Liver (tissue), 3 donors: ENCODE measurements around the gene TSC22D3.

Source experiments
- CTCF ChIP-seq: fragments of 150-350 bp; IDR thresholded peaks from 2 replicates; pipeline ENCODE4 v1.5.1; 2017; ENCODE audit warnings: improper control_type of control experiment, low read depth, low read length; ENCODE audit not compliant: missing input control
- SP1 ChIP-seq: IDR thresholded peaks from 2 replicates; pipeline ENCODE4 v1.6.1; 2018; ENCODE audit warnings: antibody characterized with exemption, mild to moderate bottlenecking
- donor health status: healthy.
- donor health status: healthy.

- TF ChIP-seq CTCF (no peak), SP1 (no peak)
Observed at GRCh38 chrX:107682256-107682655, 93.3 kb downstream of the TSC22D3 start.
